Measurements from ENCODE around the gene KNSTRN. TPM values are rescaled to one million over a fixed set of nuclear protein-coding genes. Genes with fewer than 3 reads are reported as not detected.

Gene KNSTRN
- total RNA-seq, 1 experiment from 2014 or later: 44.5 TPM

DNA sequence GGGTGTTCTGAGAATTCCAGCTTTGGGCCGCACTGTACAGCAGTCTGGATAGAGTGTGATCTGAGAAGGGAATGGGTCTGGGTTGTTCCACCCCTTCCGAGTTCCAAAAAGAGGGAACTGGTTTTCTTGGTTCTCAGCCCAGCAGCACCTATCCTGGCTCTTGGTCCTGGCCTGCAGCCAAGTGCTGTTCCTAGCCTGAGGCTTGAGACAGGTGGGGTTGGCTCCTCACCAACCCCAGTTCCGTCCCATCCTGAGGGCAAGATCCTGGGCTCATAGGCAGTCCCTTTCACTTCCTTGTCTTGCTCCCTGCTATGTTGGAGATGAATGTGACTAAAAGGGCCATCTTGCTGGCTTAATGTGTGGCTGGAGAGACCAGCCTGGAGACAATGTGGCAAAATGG is 38.3 kb downstream of the KNSTRN start:
- intact Hi-C loops (cut with micrococcal nuclease; ENCODE audit: unreplicated experiment): loop anchor here (1.0 to 5.0 kb wide), 2 partner anchors 52 to 98 kb away; partner anchors contain the start of gene INAFM2
- DNase-seq: peak; percentile 57
- TF ChIP-seq, protein P1, sequence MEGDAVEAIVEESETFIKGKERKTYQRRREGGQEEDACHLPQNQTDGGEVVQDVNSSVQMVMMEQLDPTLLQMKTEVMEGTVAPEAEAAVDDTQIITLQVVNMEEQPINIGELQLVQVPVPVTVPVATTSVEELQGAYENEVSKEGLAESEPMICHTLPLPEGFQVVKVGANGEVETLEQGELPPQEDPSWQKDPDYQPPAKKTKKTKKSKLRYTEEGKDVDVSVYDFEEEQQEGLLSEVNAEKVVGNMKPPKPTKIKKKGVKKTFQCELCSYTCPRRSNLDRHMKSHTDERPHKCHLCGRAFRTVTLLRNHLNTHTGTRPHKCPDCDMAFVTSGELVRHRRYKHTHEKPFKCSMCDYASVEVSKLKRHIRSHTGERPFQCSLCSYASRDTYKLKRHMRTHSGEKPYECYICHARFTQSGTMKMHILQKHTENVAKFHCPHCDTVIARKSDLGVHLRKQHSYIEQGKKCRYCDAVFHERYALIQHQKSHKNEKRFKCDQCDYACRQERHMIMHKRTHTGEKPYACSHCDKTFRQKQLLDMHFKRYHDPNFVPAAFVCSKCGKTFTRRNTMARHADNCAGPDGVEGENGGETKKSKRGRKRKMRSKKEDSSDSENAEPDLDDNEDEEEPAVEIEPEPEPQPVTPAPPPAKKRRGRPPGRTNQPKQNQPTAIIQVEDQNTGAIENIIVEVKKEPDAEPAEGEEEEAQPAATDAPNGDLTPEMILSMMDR (IDR thresholded peaks at IDR 0.05; ENCODE audit: unreplicated experiment): no peak
- H3K36me3 Mint-ChIP-seq (ENCODE audit: insufficient read depth, unreplicated experiment): peaks cover 9% of the 10 kb centered on the region
- peaks cover 10% of the 10 kb centered on the region for H3K4me1 Mint-ChIP-seq (ENCODE audit: low read depth, unreplicated experiment)
- no peak overlapping the region for H3K4me3 Mint-ChIP-seq (ENCODE audit: low read depth, unreplicated experiment)
- H3K27ac Mint-ChIP-seq (ENCODE audit: unreplicated experiment): no peak overlapping the region
- no peaks in the 10 kb centered on the region for H3K9me3 Mint-ChIP-seq (ENCODE audit: low read depth, unreplicated experiment)
- no peaks in the 10 kb centered on the region for H3K27me3 Mint-ChIP-seq (ENCODE audit: unreplicated experiment)
- CTCF ChIA-PET: no interaction called here
- no TSS peak for BruUV-seq (replicated peaks)

DNA sequence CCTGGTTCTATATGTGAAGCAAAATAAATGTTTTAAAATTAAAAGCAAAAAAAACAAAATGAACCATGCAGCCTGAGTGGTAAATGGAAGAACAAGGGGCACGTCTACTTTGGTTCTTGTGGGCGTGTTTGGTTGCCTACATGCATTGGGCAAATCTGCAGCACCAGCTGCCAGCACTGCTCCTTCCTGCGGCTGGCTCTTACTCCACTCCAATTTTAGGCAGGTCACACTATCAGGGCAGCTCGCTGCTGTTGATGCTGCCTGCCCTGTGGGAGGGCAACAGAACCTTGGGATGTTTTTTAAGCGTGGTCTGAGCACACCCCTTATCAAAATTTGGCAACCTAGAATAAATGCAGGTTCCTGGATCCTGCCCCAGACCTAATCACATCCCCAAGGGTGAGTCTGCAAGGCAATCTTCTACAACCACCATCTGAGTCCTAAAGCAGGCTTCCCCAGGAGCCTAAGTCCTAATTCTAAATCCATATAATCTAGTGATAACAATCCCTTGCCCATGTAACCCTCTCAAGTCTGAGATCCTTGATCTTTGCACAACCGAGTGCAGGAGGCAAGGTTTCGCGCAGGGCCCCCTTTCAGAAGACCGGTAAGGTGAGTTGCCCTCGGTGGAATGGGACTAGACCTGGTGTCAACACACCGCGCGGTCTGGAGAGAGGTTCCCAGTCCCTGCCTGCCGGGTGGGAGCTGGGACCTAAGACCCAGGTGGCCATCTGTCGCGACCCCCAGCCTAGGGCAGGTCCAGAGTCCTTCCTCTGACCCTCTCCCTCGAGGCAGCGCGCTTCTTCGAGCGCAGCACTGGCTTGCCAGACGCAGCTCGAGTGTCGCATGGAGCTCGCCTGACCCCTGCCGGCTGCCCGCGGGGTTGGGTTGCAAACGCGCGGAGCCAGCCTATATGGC is 39.0 kb downstream of the KNSTRN start:
- intact Hi-C loops (cut with micrococcal nuclease; ENCODE audit: unreplicated experiment): loop anchor here (1.0 to 5.0 kb wide), 3 partner anchors 53 to 143 kb away; partner anchors contain the start of gene INAFM2

DNA sequence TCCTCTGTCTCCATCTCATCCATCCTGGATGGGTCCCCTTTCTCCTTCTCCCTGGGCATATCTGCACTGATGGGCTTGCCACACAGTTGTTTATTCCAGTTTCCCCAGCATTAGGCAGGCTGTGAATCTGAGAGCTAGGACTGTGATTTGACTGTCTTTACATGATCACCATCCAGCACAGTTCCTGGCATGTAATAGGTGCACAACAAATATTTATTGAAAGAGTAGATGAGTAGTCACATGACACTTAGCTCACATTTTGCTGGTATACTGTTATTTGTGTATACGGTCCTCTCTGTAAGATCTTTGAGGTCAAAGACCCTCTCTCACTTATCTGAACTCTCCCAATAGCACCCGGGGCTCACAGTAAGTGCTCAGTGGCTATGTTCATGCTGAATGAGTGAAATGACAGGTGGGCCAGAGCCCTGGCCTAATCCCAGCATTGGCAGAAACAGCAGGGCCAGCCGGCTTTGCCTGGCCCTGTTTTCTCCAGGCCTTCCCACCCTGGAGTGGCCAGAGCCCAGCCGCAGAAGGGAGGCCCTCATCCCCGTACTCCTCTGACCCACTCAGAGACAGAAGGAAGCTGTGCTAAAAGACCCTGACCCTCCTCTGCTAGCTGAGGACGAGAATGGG is 42.1 kb downstream of the KNSTRN start:
- Mint-ChIP-seq H3K27me3 (ENCODE audit: unreplicated experiment) (peaks cover 6% of the 10 kb centered on the region), H3K27ac (ENCODE audit: unreplicated experiment) (no peak overlapping the region), H3K9me3 (ENCODE audit: low read depth, unreplicated experiment) (no peaks in the 10 kb centered on the region), H3K4me1 (ENCODE audit: low read depth, unreplicated experiment) (peaks cover 10% of the 10 kb centered on the region), H3K36me3 (ENCODE audit: insufficient read depth, unreplicated experiment) (no peaks in the 10 kb centered on the region), H3K4me3 (ENCODE audit: low read depth, unreplicated experiment) (no peak overlapping the region)
- TF ChIP-seq, protein P1 (IDR thresholded peaks at IDR 0.05; ENCODE audit: unreplicated experiment): no peak
- no TSS peak for BruUV-seq (replicated peaks)
- CTCF ChIA-PET: no interaction called here
- no peak for DNase-seq
- intact Hi-C loops (cut with micrococcal nuclease; ENCODE audit: unreplicated experiment): loop anchor here (5.0 kb wide), 1 partner anchor 102 kb away; the partner anchor contains the start of gene INAFM2

More for the DNA sequence above, 39.0 kb downstream of the KNSTRN start:
- Mint-ChIP-seq H3K27ac (ENCODE audit: unreplicated experiment) (no peak overlapping the region), H3K4me3 (ENCODE audit: low read depth, unreplicated experiment) (no peak overlapping the region), H3K27me3 (ENCODE audit: unreplicated experiment) (no peaks in the 10 kb centered on the region), H3K9me3 (ENCODE audit: low read depth, unreplicated experiment) (no peaks in the 10 kb centered on the region), H3K4me1 (ENCODE audit: low read depth, unreplicated experiment) (peaks cover 10% of the 10 kb centered on the region), H3K36me3 (ENCODE audit: insufficient read depth, unreplicated experiment) (peaks cover 9% of the 10 kb centered on the region)
- DNase-seq: peak; percentile 78
- CTCF ChIA-PET: interaction anchor here (0.6 to 1.0 kb wide), 7 partner anchors 77 to 142 kb away, joined by 3 to 6 read pairs (median 3); partner anchors contain the start of gene INAFM2
- no TSS peak for BruUV-seq (replicated peaks)
- TF ChIP-seq, protein P1 (IDR thresholded peaks at IDR 0.05; ENCODE audit: unreplicated experiment): peak; percentile 73

DNA sequence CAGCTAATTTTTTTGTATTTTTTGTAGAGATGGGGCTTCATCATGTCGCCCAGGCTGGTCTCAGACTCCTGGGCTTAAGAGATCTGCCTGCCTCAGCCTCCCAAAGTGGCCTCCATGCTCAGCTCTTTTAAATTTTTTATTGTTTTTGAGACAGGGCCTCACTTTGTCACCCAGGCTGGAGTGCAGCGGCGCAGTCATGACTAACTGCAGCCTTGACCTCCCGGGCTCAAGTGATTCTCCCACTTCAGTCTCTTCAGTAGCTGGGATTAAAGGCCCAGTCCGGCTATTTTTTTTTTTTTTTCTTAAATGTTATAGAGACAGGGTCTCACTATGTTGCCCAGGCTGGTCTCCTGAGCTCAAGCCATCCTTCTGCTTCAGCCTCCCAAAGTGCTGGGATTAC is 43.2 kb downstream of the KNSTRN start:
- Mint-ChIP-seq H3K9me3 (ENCODE audit: low read depth, unreplicated experiment) (no peaks in the 10 kb centered on the region), H3K4me3 (ENCODE audit: low read depth, unreplicated experiment) (no peak overlapping the region), H3K36me3 (ENCODE audit: insufficient read depth, unreplicated experiment) (no peaks in the 10 kb centered on the region), H3K27me3 (ENCODE audit: unreplicated experiment) (peaks cover 17% of the 10 kb centered on the region), H3K4me1 (ENCODE audit: low read depth, unreplicated experiment) (peaks cover 7% of the 10 kb centered on the region), H3K27ac (ENCODE audit: unreplicated experiment) (no peak overlapping the region)
- DNase-seq: no peak
- CTCF ChIA-PET: no interaction called here
- intact Hi-C loops (cut with micrococcal nuclease; ENCODE audit: unreplicated experiment): no loop called here
- no TSS peak for BruUV-seq (replicated peaks)
- TF ChIP-seq, protein P1 (IDR thresholded peaks at IDR 0.05; ENCODE audit: unreplicated experiment): no peak

All from Calu3 (cell line).